CD4-positive, alpha-beta T cell treated with Interleukin-2 at 100 ng/mL for 4 hours (primary cell): ENCODE data around the gene RYR1.

Experiments used
- DNase-seq: peaks from one replicate; pipeline ENCODE4 v3.0.0-alpha.2; 2020; ENCODE audit warnings: low spot score

RYR1 gene

GRCh38 chr19:38433268-38433733, at the start of gene RYR1:
Gene RYR1, plus strand, starts transcription at chr19:38433691. Its CDS starts 139 bp downstream, at chr19:38433830.
- DNase-seq, result peak; percentile 38

- no peak for DNase-seq
These were observed 49.7 kb upstream of the RYR1 start for GRCh38 chr19:38383743-38384142.

GRCh38 chr19:38384209-38385027, 49.1 kb upstream of the RYR1 start:
- no peak for DNase-seq

GRCh38 chr19:38385057-38385803, 48.3 kb upstream of the RYR1 start:
- no peak for DNase-seq

GRCh38 chr19:38385804-38386257, 47.7 kb upstream of the RYR1 start:
- DNase-seq, result no peak

DNA sequence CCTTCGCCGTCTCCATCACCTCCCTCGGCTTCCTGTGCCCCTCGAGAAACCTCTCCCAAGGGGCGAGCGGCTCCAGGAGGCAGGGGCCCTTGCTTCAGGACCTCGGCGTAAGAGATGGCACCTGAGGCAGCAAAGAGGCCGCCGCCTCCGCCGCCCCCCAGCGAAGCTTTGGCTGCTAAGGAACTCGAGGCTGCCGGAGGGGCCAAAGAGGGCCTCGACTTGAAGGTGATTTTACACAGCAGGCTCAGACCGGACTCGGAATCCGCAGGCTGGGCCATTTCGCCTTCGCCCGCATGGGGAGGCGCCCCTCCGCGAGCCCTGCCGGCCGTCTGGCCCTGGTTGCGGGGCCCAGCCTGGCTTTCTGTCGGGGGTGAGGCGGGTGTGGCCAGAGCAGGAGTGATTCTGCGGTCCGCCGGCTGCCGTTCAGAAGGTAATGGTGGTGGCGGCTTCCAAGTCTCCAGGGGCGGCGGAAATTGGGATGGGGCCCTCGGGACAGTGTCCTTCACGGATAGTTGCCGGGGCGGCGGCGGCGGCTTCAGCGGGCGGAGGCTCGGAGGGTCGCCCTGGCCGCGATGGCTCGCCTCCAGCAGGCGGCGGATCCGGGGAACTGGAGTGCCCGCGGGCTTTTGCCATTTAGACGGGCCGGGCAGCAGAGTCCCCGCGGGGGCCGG, 47.1 kb upstream of the RYR1 start:
- DNase-seq, result no peak

GRCh38 chr19:38386971-38387549, 46.4 kb upstream of the RYR1 start:
- DNase-seq, result no peak

- peak; percentile 83 for DNase-seq
These were observed 45.7 kb upstream of the RYR1 start, which contains the start of gene GGN for GRCh38 chr19:38387550-38388348. Gene GGN, minus strand, starts transcription at chr19:38388034. Its CDS starts 773 bp downstream, at chr19:38387261.

GRCh38 chr19:38388349-38389100, 45.0 kb upstream of the RYR1 start, which contains the start of gene SPRED3:
Gene SPRED3, plus strand, starts transcription at chr19:38388697. Its CDS starts 1,606 bp downstream, at chr19:38390303.
- no peak for DNase-seq

GRCh38 chr19:38389101-38389925, 44.2 kb upstream of the RYR1 start:
- DNase-seq, result no peak

DNA sequence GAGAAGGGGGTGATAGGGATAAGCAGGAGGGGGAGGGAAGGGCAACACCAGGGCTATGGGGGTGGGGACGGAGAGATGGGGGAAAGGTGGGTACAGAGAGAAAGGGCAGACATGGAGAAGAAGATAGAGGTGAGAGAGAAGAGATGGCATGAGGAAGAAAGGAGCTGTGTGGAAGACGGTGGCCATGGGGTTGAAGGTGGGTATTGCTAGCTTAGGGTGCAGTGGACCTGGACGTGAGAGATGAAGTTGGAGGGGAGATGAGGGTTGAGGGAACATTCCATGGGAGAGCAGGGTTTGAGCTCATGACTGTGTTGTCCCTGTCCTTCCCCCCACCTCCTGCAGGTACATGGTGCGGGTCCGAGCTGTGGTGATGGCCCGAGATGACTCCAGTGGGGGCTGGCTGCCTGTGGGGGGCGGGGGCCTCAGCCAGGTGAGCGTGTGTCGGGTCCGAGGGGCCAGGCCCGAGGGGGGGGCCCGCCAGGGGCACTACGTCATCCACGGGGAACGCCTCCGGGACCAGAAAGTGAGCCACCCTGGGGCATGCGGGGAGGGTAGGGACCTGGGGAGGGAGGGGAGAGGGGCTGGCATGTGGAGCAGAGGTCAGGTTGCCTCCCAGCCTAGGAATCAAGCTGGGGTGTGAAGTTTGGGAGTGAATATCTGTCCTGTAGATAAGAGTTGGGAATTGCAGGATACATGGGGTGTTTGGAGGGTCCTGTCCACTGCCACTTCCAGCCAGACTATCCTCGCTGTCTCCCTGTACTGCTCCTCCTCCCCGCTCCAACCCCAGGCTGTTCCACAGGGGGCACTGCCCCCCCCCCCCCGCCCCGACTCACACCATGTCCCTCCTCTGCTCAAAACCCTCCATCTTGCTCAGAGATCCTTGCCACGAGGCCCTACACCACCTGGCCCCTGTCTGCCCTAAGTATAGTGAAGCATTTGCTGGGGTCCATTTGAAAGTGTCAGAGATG, 43.2 kb upstream of the RYR1 start:
- DNase-seq, result no peak

DNA sequence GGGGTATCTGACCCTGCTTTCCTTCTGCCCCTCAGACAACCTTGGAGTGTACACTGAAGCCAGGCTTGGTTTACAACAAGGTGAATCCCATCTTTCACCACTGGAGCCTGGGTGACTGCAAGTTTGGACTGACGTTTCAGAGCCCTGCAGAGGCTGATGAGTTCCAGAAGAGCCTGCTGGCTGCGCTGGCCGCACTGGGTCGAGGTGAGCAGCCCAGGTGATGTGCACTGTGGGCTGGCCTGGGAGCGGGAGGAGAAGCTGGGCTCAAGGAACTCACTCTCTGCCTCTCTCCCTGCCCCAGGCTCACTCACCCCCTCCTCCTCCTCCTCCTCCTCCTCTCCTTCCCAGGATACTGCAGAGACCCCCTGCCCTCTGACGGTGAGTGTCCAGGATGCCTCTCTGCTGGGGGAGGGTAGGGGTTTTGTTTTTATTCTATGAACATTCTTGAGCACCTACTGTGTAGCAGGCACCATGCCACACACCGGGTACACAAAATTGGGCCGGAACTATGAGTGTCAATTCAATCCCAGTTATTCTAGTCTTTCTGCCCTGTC, 41.5 kb upstream of the RYR1 start:
- no peak for DNase-seq

- no peak for DNase-seq
These were observed 40.7 kb upstream of the RYR1 start for GRCh38 chr19:38392707-38393308.

DNA sequence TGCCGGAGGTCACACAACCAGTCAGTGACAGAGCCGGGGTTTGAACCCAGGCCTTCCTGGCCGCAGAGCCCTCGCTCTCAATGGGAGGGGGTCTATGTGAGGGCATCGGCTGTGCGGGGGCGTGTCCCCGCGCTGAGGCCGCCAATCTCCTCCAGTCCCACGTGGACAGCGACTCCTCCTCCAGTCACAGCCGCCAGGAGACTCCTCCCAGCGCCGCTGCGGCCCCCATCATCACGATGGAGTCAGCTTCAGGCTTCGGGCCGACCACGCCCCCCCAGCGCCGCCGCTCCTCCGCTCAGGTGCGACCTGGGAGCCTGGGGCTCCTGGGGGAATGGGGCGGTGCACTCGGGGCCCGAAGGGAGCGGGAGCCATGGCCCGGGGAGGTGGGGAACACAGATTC, 39.0 kb upstream of the RYR1 start:
- peak; percentile 68 for DNase-seq

DNA sequence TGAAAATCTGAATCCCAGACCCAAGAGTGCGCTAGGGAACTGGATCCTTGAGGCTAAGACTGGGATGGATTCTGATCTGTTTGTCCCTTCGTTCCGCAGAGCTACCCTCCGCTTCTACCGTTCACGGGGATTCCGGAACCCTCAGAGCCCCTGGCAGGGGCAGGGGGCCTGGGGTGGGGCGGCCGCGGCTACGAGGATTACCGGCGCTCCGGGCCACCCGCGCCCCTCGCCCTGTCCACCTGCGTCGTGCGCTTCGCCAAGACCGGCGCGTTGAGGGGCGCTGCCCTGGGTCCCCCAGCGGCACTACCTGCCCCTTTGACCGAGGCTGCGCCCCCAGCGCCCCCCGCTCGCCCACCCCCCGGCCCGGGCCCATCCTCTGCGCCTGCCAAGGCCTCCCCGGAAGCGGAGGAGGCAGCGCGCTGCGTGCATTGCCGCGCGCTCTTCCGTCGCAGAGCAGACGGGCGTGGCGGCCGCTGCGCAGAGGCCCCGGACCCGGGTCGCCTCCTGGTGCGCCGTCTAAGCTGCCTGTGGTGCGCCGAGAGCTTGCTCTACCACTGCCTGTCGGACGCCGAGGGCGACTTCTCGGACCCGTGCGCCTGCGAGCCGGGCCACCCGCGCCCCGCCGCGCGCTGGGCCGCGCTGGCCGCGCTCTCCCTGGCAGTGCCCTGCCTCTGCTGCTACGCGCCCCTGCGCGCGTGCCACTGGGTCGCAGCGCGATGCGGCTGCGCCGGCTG, 37.9 kb upstream of the RYR1 start:
- peak; percentile 36 for DNase-seq

GRCh38 chr19:38399081-38399480, 34.4 kb upstream of the RYR1 start:
- DNase-seq, result no peak

DNA sequence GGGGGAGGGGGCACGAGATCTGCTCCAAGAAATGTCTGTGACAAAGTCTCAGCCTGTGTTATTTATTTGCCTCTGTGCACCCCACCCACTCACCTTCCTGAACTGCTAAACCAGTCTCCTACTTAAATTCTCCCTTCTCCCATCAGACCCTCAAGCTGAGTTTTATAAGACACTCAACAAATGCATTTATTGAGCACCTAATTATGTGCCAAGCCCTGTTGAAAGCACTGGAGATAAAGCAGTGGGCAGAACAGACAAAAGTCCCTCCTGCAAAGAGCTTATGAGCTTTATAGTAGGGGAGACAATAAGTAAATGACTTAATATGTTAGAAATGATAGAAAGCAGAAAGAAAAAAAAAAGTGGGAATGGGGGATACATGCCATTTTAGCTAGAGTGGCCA, 34.0 kb upstream of the RYR1 start:
- DNase-seq, result no peak
